ENCODE results near the gene AK8. TPM values are rescaled to one million over a fixed set of nuclear protein-coding genes. Genes with fewer than 3 reads are reported as not detected.

Gene AK8
- total RNA-seq, 1 experiment from 2014 or later = not detected

- ChIA-PET CTCF (no interaction called here), POLR2A (ENCODE audit: low non-redundant PET) (interaction anchor here (0.6 kb wide), 1 partner anchor 24 kb away, joined by 3 read pairs; no protein-coding TSS in a partner anchor)
- H3K4me3 ChIP-seq (ENCODE audit: low read depth, low read length, poor library complexity, severe bottlenecking) = no peak overlapping the region
- H3K27ac ChIP-seq (ENCODE audit: low read depth, low read length, poor library complexity, severe bottlenecking) = no peak overlapping the region
- H3K9me3 ChIP-seq (ENCODE audit: low read depth, low read length, poor library complexity, severe bottlenecking) = no peaks in the 10 kb centered on the region
- BruUV-seq (replicated peaks) = no TSS peak
- no peaks in the 10 kb centered on the region for H3K4me1 ChIP-seq (ENCODE audit: insufficient read depth, low read length, poor library complexity, severe bottlenecking)
- no peak for TF ChIP-seq EZH2 (IDR thresholded peaks at IDR 0.05; ENCODE audit: borderline replicate concordance, low read depth, low read length, poor library complexity, severe bottlenecking)
- TF ChIP-seq CTCF (conservative IDR thresholded peaks at IDR 0.05; ENCODE audit: low read depth, low read length) = no peak
- H3K36me3 ChIP-seq (ENCODE audit: insufficient read depth, low read length, poor library complexity, severe bottlenecking) = no peaks in the 10 kb centered on the region
- DNase-seq (ENCODE audit: low spot score) = no peak
- intact Hi-C loops (cut with micrococcal nuclease; ENCODE audit: unreplicated experiment) = no loop called here
- H3K27me3 ChIP-seq (replicated peaks; ENCODE audit: insufficient read depth, low read depth, low read length, poor library complexity) = peaks cover 7% of the 10 kb centered on the region
These were observed 150.0 kb downstream of the AK8 start for GRCh38 chr9:132728071-132728470.

GRCh38 chr9:132726576-132727130, 151.4 kb downstream of the AK8 start:
- intact Hi-C loops (cut with micrococcal nuclease; ENCODE audit: unreplicated experiment) = no loop called here

GRCh38 chr9:132725306-132725705, 152.8 kb downstream of the AK8 start:
- no TSS peak for BruUV-seq (replicated peaks)
- Histone ChIP-seq H3K27ac (ENCODE audit: low read depth, low read length, poor library complexity, severe bottlenecking) (no peak overlapping the region), H3K9me3 (ENCODE audit: low read depth, low read length, poor library complexity, severe bottlenecking) (no peaks in the 10 kb centered on the region), H3K4me3 (ENCODE audit: low read depth, low read length, poor library complexity, severe bottlenecking) (no peak overlapping the region), H3K4me1 (ENCODE audit: insufficient read depth, low read length, poor library complexity, severe bottlenecking) (no peaks in the 10 kb centered on the region), H3K36me3 (ENCODE audit: insufficient read depth, low read length, poor library complexity, severe bottlenecking) (no peaks in the 10 kb centered on the region), H3K27me3 (replicated peaks; ENCODE audit: insufficient read depth, low read depth, low read length, poor library complexity) (peaks cover 7% of the 10 kb centered on the region)
- DNase-seq (ENCODE audit: low spot score) = no peak
- no peak for TF ChIP-seq EZH2 (IDR thresholded peaks at IDR 0.05; ENCODE audit: borderline replicate concordance, low read depth, low read length, poor library complexity, severe bottlenecking)
- no peak for TF ChIP-seq CTCF (conservative IDR thresholded peaks at IDR 0.05; ENCODE audit: low read depth, low read length)
- ChIA-PET POLR2A (ENCODE audit: low non-redundant PET) (no interaction called here), CTCF (no interaction called here)
- intact Hi-C loops (cut with micrococcal nuclease; ENCODE audit: unreplicated experiment) = no loop called here

More at GRCh38 chr9:132726576-132727130, 151.4 kb downstream of the AK8 start:
- H3K36me3 ChIP-seq (ENCODE audit: insufficient read depth, low read length, poor library complexity, severe bottlenecking) = no peaks in the 10 kb centered on the region
- H3K27me3 ChIP-seq (replicated peaks; ENCODE audit: insufficient read depth, low read depth, low read length, poor library complexity) = peaks cover 7% of the 10 kb centered on the region
- no peak overlapping the region for H3K27ac ChIP-seq (ENCODE audit: low read depth, low read length, poor library complexity, severe bottlenecking)
- TF ChIP-seq CTCF (conservative IDR thresholded peaks at IDR 0.05; ENCODE audit: low read depth, low read length) = no peak
- TF ChIP-seq EZH2 (IDR thresholded peaks at IDR 0.05; ENCODE audit: borderline replicate concordance, low read depth, low read length, poor library complexity, severe bottlenecking) = no peak
- no peak overlapping the region for H3K4me3 ChIP-seq (ENCODE audit: low read depth, low read length, poor library complexity, severe bottlenecking)
- no peak for DNase-seq (ENCODE audit: low spot score)
- BruUV-seq (replicated peaks) = no TSS peak
- ChIA-PET CTCF (no interaction called here), POLR2A (ENCODE audit: low non-redundant PET) (no interaction called here)
- no peaks in the 10 kb centered on the region for H3K9me3 ChIP-seq (ENCODE audit: low read depth, low read length, poor library complexity, severe bottlenecking)
- H3K4me1 ChIP-seq (ENCODE audit: insufficient read depth, low read length, poor library complexity, severe bottlenecking) = no peaks in the 10 kb centered on the region
